ENCODE measurements around the gene DLK1.

Gene DLK1

DNA sequence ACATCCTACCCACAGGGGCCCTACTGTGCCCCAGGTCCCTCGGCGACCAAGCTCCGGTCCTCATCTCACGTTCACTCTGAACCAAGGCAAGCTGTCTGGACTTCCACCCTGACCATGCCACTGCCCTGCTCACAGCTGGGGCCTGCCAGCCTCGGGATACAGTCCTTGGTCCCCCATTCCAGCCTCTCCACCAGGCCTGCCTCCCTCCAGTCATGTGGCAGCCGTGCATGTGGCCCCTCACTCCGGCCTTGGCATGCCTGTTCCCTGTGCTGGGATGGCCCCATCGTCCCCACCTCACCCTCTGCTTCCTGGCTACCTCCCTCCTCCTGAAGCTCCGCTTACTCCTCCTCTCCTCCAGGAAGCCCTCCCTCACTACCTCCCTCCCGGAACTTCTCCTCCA, 38.6 kb upstream of the DLK1 start:
- no peak overlapping the region for H3K9ac ChIP-seq
- H3K27me3 ChIP-seq (ENCODE audit: control insufficient read depth, insufficient read depth, low read length), result peaks cover 2% of the 10 kb centered on the region
- no peaks in the 10 kb centered on the region for H3K9me3 ChIP-seq (ENCODE audit: control insufficient read depth, low read length)
- no peak overlapping the region for H3K27ac ChIP-seq
- H3K4me2 ChIP-seq (ENCODE audit: low read length), result no peak overlapping the region
- H3K4me3 ChIP-seq (ENCODE audit: low read depth, low read length), result no peak overlapping the region
- no peak for TF ChIP-seq CTCF (IDR thresholded peaks at IDR 0.05)
- H2AFZ ChIP-seq, result no peak overlapping the region
- no peaks in the 10 kb centered on the region for H3K79me2 ChIP-seq
- H3K4me1 ChIP-seq, result no peaks in the 10 kb centered on the region
- H3K36me3 ChIP-seq (ENCODE audit: control insufficient read depth, insufficient read depth, low read length), result no peaks in the 10 kb centered on the region

DNA sequence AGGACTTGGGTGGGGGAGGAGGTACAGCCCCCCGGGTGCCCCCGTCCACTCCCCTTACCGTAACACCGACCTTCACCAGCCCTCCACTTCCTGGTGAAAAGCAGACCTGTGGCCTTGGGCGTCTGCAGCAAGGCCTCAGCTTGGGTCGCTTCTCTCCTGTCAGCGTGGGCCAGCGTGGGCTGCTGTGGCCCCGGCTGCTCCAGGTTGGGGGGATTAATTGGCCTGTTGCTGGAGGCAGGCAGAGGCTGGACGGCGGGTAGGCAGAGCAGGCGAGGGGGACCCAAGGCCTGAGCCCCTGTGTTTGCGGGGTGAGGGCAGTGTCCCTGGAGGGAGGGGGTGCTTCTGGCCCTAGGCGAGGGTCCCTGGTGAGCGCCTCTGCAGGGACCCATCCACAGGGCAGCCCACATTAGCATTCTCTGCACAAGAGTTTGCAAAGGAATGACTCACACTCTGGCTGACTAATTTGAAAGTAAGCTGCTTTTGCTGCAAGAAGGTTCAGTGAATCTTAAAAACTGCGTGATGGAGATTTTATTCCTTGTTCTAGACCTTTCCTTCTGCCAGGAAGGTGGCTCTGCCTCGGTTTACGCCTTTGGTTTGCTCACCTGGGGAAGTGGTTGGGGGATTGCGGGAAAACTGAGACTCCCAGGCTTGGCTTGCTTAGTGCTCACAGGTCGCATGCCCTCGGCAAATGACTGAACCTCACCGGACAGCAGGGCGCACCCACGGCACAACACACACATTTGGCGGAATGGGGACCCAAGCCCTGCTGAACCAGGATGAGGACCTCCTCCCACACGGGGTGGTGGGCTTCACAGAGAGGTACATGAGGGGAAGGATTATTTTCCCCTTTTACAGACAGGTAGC, 37.9 kb upstream of the DLK1 start:
- Histone ChIP-seq H3K27ac (no peak overlapping the region), H3K9ac (no peak overlapping the region), H3K4me3 (ENCODE audit: low read depth, low read length) (no peak overlapping the region)

GRCh38 chr14:100690672-100691071, 36.0 kb upstream of the DLK1 start:
- no peaks in the 10 kb centered on the region for H3K79me2 ChIP-seq
- TF ChIP-seq CTCF (IDR thresholded peaks at IDR 0.05), result no peak
- no peak overlapping the region for H3K9ac ChIP-seq
- H3K27me3 ChIP-seq (ENCODE audit: control insufficient read depth, insufficient read depth, low read length), result peaks cover 8% of the 10 kb centered on the region
- no peak overlapping the region for H3K27ac ChIP-seq
- no peak overlapping the region for H2AFZ ChIP-seq
- no peaks in the 10 kb centered on the region for H3K4me1 ChIP-seq
- H3K36me3 ChIP-seq (ENCODE audit: control insufficient read depth, insufficient read depth, low read length), result no peaks in the 10 kb centered on the region
- H3K4me3 ChIP-seq (ENCODE audit: low read depth, low read length), result no peak overlapping the region
- H3K4me2 ChIP-seq (ENCODE audit: low read length), result no peak overlapping the region
- H3K9me3 ChIP-seq (ENCODE audit: control insufficient read depth, low read length), result no peaks in the 10 kb centered on the region

More for the DNA sequence above, 37.9 kb upstream of the DLK1 start:
- peaks cover 5% of the 10 kb centered on the region for H3K27me3 ChIP-seq (ENCODE audit: control insufficient read depth, insufficient read depth, low read length)
- H3K9me3 ChIP-seq (ENCODE audit: control insufficient read depth, low read length), result no peaks in the 10 kb centered on the region
- H3K4me1 ChIP-seq, result no peaks in the 10 kb centered on the region
- no peak overlapping the region for H2AFZ ChIP-seq
- no peak for TF ChIP-seq CTCF (IDR thresholded peaks at IDR 0.05)
- H3K36me3 ChIP-seq (ENCODE audit: control insufficient read depth, insufficient read depth, low read length), result no peaks in the 10 kb centered on the region
- H3K79me2 ChIP-seq, result no peaks in the 10 kb centered on the region
- H3K4me2 ChIP-seq (ENCODE audit: low read length), result no peak overlapping the region

DNA sequence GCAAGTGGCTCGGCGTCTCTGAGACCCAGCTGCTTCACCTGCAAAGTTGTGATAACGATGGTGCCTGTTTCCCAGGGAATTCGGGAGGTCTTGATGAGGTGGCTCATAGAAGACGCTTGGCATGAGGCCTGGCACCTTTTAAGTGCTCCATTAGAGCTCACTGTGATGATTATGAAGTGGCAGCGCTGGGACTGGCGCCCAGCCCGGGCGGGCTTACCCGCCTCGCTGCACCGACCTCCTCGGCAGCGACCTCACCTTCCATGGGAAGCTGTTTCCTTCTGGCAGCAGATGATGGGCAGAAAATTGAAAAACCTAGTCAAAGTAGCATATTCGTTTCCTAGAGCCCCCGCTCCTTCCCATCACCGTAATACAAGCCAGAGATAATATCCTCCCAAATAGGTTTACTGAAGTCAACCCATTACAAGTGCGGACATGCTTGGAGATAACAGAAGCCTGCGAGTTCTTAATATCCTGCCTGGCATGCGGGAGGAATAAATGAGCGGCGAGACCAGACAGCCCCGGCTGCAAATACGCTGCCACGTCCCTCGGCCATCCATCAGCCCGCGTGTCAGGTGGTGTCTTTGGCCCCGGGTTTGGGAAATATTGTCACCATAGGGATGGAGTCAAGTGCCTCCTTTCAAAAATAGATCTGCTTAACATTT, 35.2 kb upstream of the DLK1 start:
- H3K36me3 ChIP-seq (ENCODE audit: control insufficient read depth, insufficient read depth, low read length), result no peaks in the 10 kb centered on the region
- H3K79me2 ChIP-seq, result no peaks in the 10 kb centered on the region
- no peak overlapping the region for H3K4me2 ChIP-seq (ENCODE audit: low read length)
- peaks cover 8% of the 10 kb centered on the region for H3K27me3 ChIP-seq (ENCODE audit: control insufficient read depth, insufficient read depth, low read length)
- H3K9me3 ChIP-seq (ENCODE audit: control insufficient read depth, low read length), result no peaks in the 10 kb centered on the region
- H3K9ac ChIP-seq, result no peak overlapping the region
- H3K27ac ChIP-seq, result no peak overlapping the region
- H3K4me3 ChIP-seq (ENCODE audit: low read depth, low read length), result no peak overlapping the region
- H3K4me1 ChIP-seq, result no peaks in the 10 kb centered on the region
- no peak for TF ChIP-seq CTCF (IDR thresholded peaks at IDR 0.05)
- no peak overlapping the region for H2AFZ ChIP-seq
